ENCODE measurements around the gene DRD3.
A peak's percentile ranks its signal among the peaks of the same experiment; 100 is the strongest.

Gene DRD3

GRCh38 chr3:114213627-114214541 is 35.0 kb upstream of the DRD3 start:
- CTCF ChIA-PET, result interaction anchor here (0.7 kb wide), 1 partner anchor 1570 kb away, joined by 3 read pairs; no protein-coding TSS in a partner anchor
- peaks cover 4% of the 10 kb centered on the region for H3K4me1 ChIP-seq (ENCODE audit: control insufficient read depth, insufficient read depth, low read length)
- H3K27ac ChIP-seq (ENCODE audit: extremely low read depth, low read depth, low read length), result no peak overlapping the region
- H3K9me3 ChIP-seq (ENCODE audit: control insufficient read depth, insufficient read depth, low read depth, low read length), result no peaks in the 10 kb centered on the region
- H3K4me3 ChIP-seq (ENCODE audit: low read depth, low read length), result peak overlapping the region; percentile 7; the same call in 1 of the 2 replicates
- POLR2A ChIA-PET, result interaction anchor here (0.6 to 0.7 kb wide), 2 partner anchors 197 to 790 kb away, joined by 5 to 7 read pairs; no protein-coding TSS in a partner anchor
- no peaks in the 10 kb centered on the region for H3K36me3 ChIP-seq (ENCODE audit: control insufficient read depth in 2 of 2, insufficient read depth in 1 of 2, low read length in 2 of 2)
- no peak for TF ChIP-seq ZNF626 (tag by site-specific recombination; IDR thresholded peaks at IDR 0.05)
- TF ChIP-seq ZBTB17 (tag by site-specific recombination; IDR thresholded peaks at IDR 0.05), result peak; percentile 89
- no peak for TF ChIP-seq ZNF561 (tag by site-specific recombination; IDR thresholded peaks at IDR 0.05; ENCODE audit: borderline replicate concordance)
- TF ChIP-seq ZNF121 (tag by site-specific recombination; IDR thresholded peaks at IDR 0.05), result 0 out of 2 replicates have a peak, but pooled peaks have one; percentile 41
- no peak for TF ChIP-seq ZNF580 (tag by site-specific recombination; IDR thresholded peaks at IDR 0.05)
- TF ChIP-seq ZIC2 (tag by site-specific recombination; IDR thresholded peaks at IDR 0.05), result peak; percentile 78; the same call in 1 of the 2 replicates
- no peak for TF ChIP-seq ZNF555 (tag by site-specific recombination; conservative IDR thresholded peaks at IDR 0.05)
- no peak for TF ChIP-seq ZBTB49 (tag by site-specific recombination; IDR thresholded peaks at IDR 0.05; ENCODE audit: low read depth)
- peak; percentile 56; the same call in 1 of the 2 replicates for TF ChIP-seq TCF7L2 (IDR thresholded peaks at IDR 0.05; ENCODE audit: borderline replicate concordance, low read depth, low read length)
- no peak for TF ChIP-seq ZNF704 (tag by site-specific recombination; IDR thresholded peaks at IDR 0.05)
- TF ChIP-seq KLF9 (tag by site-specific recombination; IDR thresholded peaks at IDR 0.05; ENCODE audit: low read depth), result no peak
- TF ChIP-seq ZNF629 (tag by site-specific recombination; IDR thresholded peaks at IDR 0.05), result no peak
- TF ChIP-seq ZNF423 (tag by site-specific recombination; IDR thresholded peaks at IDR 0.05), result no peak
- no peak for TF ChIP-seq ZFHX2 (tag by site-specific recombination; conservative IDR thresholded peaks at IDR 0.05)
- no peak for TF ChIP-seq ZNF488 (tag by site-specific recombination; IDR thresholded peaks at IDR 0.05)
- TF ChIP-seq ZFP3 (tag by site-specific recombination; IDR thresholded peaks at IDR 0.05; ENCODE audit: low read depth), result no peak
- TF ChIP-seq ZNF211 (tag by site-specific recombination; IDR thresholded peaks at IDR 0.05; ENCODE audit: low read depth), result no peak
- TF ChIP-seq KLF7 (tag by site-specific recombination; IDR thresholded peaks at IDR 0.05; ENCODE audit: borderline replicate concordance), result no peak
- 0 out of 2 replicates have a peak, but pooled peaks have one; percentile 14 for TF ChIP-seq ZNF692 (tag by site-specific recombination; IDR thresholded peaks at IDR 0.05)
- TF ChIP-seq ZNF776 (tag by site-specific recombination; IDR thresholded peaks at IDR 0.05; ENCODE audit: borderline replicate concordance), result no peak
- no peak for TF ChIP-seq BCL11B (tag by site-specific recombination; IDR thresholded peaks at IDR 0.05; ENCODE audit: low read depth)
- no peak; the same call in 1 of the 2 replicates for TF ChIP-seq TRIM28 (IDR thresholded peaks at IDR 0.05; ENCODE audit: borderline replicate concordance, low read length)
- TF ChIP-seq ZSCAN16 (tag by site-specific recombination; IDR thresholded peaks at IDR 0.05), result no peak
- TF ChIP-seq ZNF146 (tag by site-specific recombination; IDR thresholded peaks at IDR 0.05), result no peak
- no peak for TF ChIP-seq ZNF2 (tag by site-specific recombination; IDR thresholded peaks at IDR 0.05)
- TF ChIP-seq SETDB1 (IDR thresholded peaks at IDR 0.05; ENCODE audit: insufficient read length, low read length), result no peak
- TF ChIP-seq ZNF174 (tag by site-specific recombination; IDR thresholded peaks at IDR 0.05), result no peak
- TF ChIP-seq ZNF404 (tag by site-specific recombination; IDR thresholded peaks at IDR 0.05), result no peak
- TF ChIP-seq PRDM1 (tag by site-specific recombination; IDR thresholded peaks at IDR 0.05), result peak; percentile 26; the same call in 1 of the 2 replicates
- TF ChIP-seq SALL2 (tag by site-specific recombination; IDR thresholded peaks at IDR 0.05; ENCODE audit: borderline replicate concordance), result no peak
- no peak for TF ChIP-seq ZNF571 (tag by site-specific recombination; IDR thresholded peaks at IDR 0.05)
